ENCODE measurements around the gene ADAMTS16.

Gene ADAMTS16

GRCh38 chr5:5290674-5291334 lies 150.7 kb downstream of the ADAMTS16 start:
- DNase-seq (ENCODE audit: low read depth), result peak; percentile 2
- no peak for TF ChIP-seq CTCF (conservative IDR thresholded peaks at IDR 0.05; ENCODE audit: control insufficient read depth, insufficient read depth, low read depth, low read length)
- H3K4me3 ChIP-seq (ENCODE audit: control insufficient read depth, low read depth, low read length), result no peak overlapping the region

- H3K4me3 ChIP-seq (ENCODE audit: control insufficient read depth, low read depth, low read length), result no peak overlapping the region
- peak; percentile 11 for DNase-seq (ENCODE audit: low read depth)
- no peak for TF ChIP-seq CTCF (conservative IDR thresholded peaks at IDR 0.05; ENCODE audit: control insufficient read depth, insufficient read depth, low read depth, low read length)
Observed at GRCh38 chr5:5291357-5291756, 151.2 kb downstream of the ADAMTS16 start.

GRCh38 chr5:5293029-5293428 lies 152.9 kb downstream of the ADAMTS16 start:
- no peak overlapping the region for H3K4me3 ChIP-seq (ENCODE audit: control insufficient read depth, low read depth, low read length)
- no peak for TF ChIP-seq CTCF (conservative IDR thresholded peaks at IDR 0.05; ENCODE audit: control insufficient read depth, insufficient read depth, low read depth, low read length)

GRCh38 chr5:5294429-5294828 lies 154.3 kb downstream of the ADAMTS16 start:
- DNase-seq (ENCODE audit: low read depth), result no peak
- no peak for TF ChIP-seq CTCF (conservative IDR thresholded peaks at IDR 0.05; ENCODE audit: control insufficient read depth, insufficient read depth, low read depth, low read length)
- H3K4me3 ChIP-seq (ENCODE audit: control insufficient read depth, low read depth, low read length), result no peak overlapping the region

More at GRCh38 chr5:5293029-5293428, 152.9 kb downstream of the ADAMTS16 start:
- no peak for DNase-seq (ENCODE audit: low read depth)

- no peak overlapping the region for H3K4me3 ChIP-seq (ENCODE audit: control insufficient read depth, low read depth, low read length)
- DNase-seq (ENCODE audit: low read depth), result no peak
- TF ChIP-seq CTCF (conservative IDR thresholded peaks at IDR 0.05; ENCODE audit: control insufficient read depth, insufficient read depth, low read depth, low read length), result no peak
Observed at GRCh38 chr5:5295351-5295750, 155.2 kb downstream of the ADAMTS16 start.

- TF ChIP-seq CTCF (conservative IDR thresholded peaks at IDR 0.05; ENCODE audit: control insufficient read depth, insufficient read depth, low read depth, low read length), result no peak
- no peak overlapping the region for H3K4me3 ChIP-seq (ENCODE audit: control insufficient read depth, low read depth, low read length)
- no peak for DNase-seq (ENCODE audit: low read depth)
Observed at GRCh38 chr5:5296051-5296450, 155.9 kb downstream of the ADAMTS16 start.
